IMR-90 (cell line): ENCODE results near the gene BRINP3. TPM values are rescaled to one million over a fixed set of nuclear protein-coding genes. Genes with fewer than 3 reads are reported as not detected.

Source experiments
- ATAC-seq: fragments of 200-7000 bp; cut with Tn5 transposase; 2 replicates; pipeline ENCODE4 v1.9.1; 2020; ENCODE audit warnings: low read depth, mild to moderate bottlenecking, moderate library complexity
- BruUV-seq: library from RNA; stranded (reverse); fragments of 400-500 nt; replicated peaks from 2 replicates; lab custom pipeline; 2021; lab: Mats Ljungman, UMichigan
- CTCF ChIA-PET: fragments of 300-600 bp; formaldehyde crosslinking; extraction: SDS; loops from one replicate; lab custom pipeline; 2021; ENCODE audit warnings: antibody characterized with exemption; lab: Yijun Ruan, JAX
- POLR2A ChIA-PET: fragments of 300-600 bp; sonication (Branson Sonifier 250); formaldehyde crosslinking; loops from one replicate; lab custom pipeline; 2022; ENCODE audit warnings: antibody characterized with exemption; ENCODE audit not compliant: unreplicated experiment; lab: Charles Lee
- DNase-seq: peaks from one replicate; pipeline ENCODE4 v3.0.0; 2013
- H2AFZ ChIP-seq: replicated peaks from 2 replicates; pipeline ENCODE3; 2013; ENCODE audit warnings: low read length, mild to moderate bottlenecking; ENCODE audit not compliant: poor library complexity
- H2AK5ac ChIP-seq: 2 replicates; pipeline ENCODE4 v1.6.1; 2013; ENCODE audit warnings: low read depth, low read length, inconsistent platforms
- H2AK9ac ChIP-seq: replicated peaks from 2 replicates; pipeline ENCODE3; 2013; ENCODE audit warnings: mild to moderate bottlenecking, low read depth, low read length, moderate library complexity; ENCODE audit not compliant: poor library complexity
- H2BK120ac ChIP-seq: 2 replicates; pipeline ENCODE4 v1.6.1; 2013; ENCODE audit warnings: low read depth, low read length, inconsistent platforms
- H2BK15ac ChIP-seq: 3 replicates; pipeline ENCODE4 v1.6.1; 2013; ENCODE audit warnings: low read depth, low read length, inconsistent platforms
- H2BK20ac ChIP-seq: 2 replicates; pipeline ENCODE4 v1.6.1; 2013; ENCODE audit warnings: low read depth, mild to moderate bottlenecking, inconsistent platforms, low read length, moderate library complexity
- H2BK5ac ChIP-seq: 2 replicates; pipeline ENCODE4 v1.6.1; 2013; ENCODE audit warnings: mild to moderate bottlenecking, low read depth, low read length, inconsistent platforms; ENCODE audit not compliant: poor library complexity, severe bottlenecking
- H3K14ac ChIP-seq: replicated peaks from 2 replicates; pipeline ENCODE4 v1.6.1; 2013; ENCODE audit warnings: low read depth, low read length, inconsistent platforms
- H3K18ac ChIP-seq: 2 replicates; pipeline ENCODE4 v1.6.1; 2013; ENCODE audit warnings: low read depth, low read length, control low read depth
- H3K23ac ChIP-seq: 2 replicates; pipeline ENCODE4 v1.6.1; 2013; ENCODE audit warnings: low read depth, low read length, inconsistent platforms
- H3K27ac ChIP-seq: 2 replicates; pipeline ENCODE4 v1.5.1; 2013; ENCODE audit warnings: mild to moderate bottlenecking, control low read depth, low read length; ENCODE audit not compliant: insufficient read depth
- H3K27me3 ChIP-seq: 2 replicates; pipeline ENCODE4 v1.6.1; 2013; ENCODE audit warnings: low read length; ENCODE audit not compliant: control insufficient read depth, insufficient read depth
- H3K36me3 ChIP-seq: 2 replicates; pipeline ENCODE4 v1.6.1; 2013; ENCODE audit warnings: low read length, mixed read lengths; ENCODE audit not compliant: control insufficient read depth, insufficient read depth
- H3K4ac ChIP-seq: 2 replicates; pipeline ENCODE4 v1.6.1; 2013; ENCODE audit warnings: low read depth, low read length, inconsistent platforms
- H3K4me1 ChIP-seq: 2 replicates; pipeline ENCODE4 v1.6.1; 2013; ENCODE audit warnings: low read length, mixed read lengths; ENCODE audit not compliant: control insufficient read depth, insufficient read depth
- H3K4me2 ChIP-seq: 2 replicates; pipeline ENCODE4 v1.6.1; 2013; ENCODE audit warnings: low read depth, mild to moderate bottlenecking, control low read depth, low read length, moderate library complexity
- H3K4me3 ChIP-seq: 2 replicates; pipeline ENCODE4 v1.5.1; 2013; ENCODE audit warnings: low read depth, mild to moderate bottlenecking, control low read depth, low read length, moderate library complexity; ENCODE audit not compliant: insufficient read depth
- H3K56ac ChIP-seq: 2 replicates; pipeline ENCODE4 v1.6.1; 2013; ENCODE audit warnings: low read length, inconsistent platforms; ENCODE audit not compliant: insufficient read depth; ENCODE audit errors: extremely low read depth
- H3K79me1 ChIP-seq, 2 experiments: 2 replicates each; pipeline ENCODE4 v1.6.1; 2013; ENCODE audit warnings: low read length in 2 of 2, inconsistent platforms in 1 of 2, low read depth in 1 of 2
- H3K9ac ChIP-seq: 2 replicates; pipeline ENCODE4 v1.6.1; 2013; ENCODE audit warnings: low read depth, low read length, control low read depth
- H3K9me1 ChIP-seq: 2 replicates; pipeline ENCODE4 v1.6.1; 2013; ENCODE audit warnings: low read length, inconsistent platforms; ENCODE audit not compliant: insufficient read depth
- H3K9me3 ChIP-seq: 2 replicates; pipeline ENCODE4 v1.6.1; 2013; ENCODE audit warnings: low read length; ENCODE audit not compliant: control insufficient read depth, insufficient read depth
- H4K20me1 ChIP-seq: 2 replicates; pipeline ENCODE4 v1.6.1; 2013; ENCODE audit warnings: low read length, inconsistent platforms; ENCODE audit not compliant: insufficient read depth
- H4K5ac ChIP-seq: 2 replicates; pipeline ENCODE4 v1.6.1; 2013; ENCODE audit warnings: mild to moderate bottlenecking, low read depth, low read length, control low read depth
- H4K8ac ChIP-seq, 2 experiments: 2 replicates each; pipeline ENCODE4 v1.6.1; 2013; ENCODE audit warnings: low read depth in 2 of 2, low read length in 2 of 2, control low read depth in 1 of 2, inconsistent platforms in 1 of 2
- H4K91ac ChIP-seq: 2 replicates; pipeline ENCODE4 v1.6.1; 2013; ENCODE audit warnings: low read depth, low read length, inconsistent platforms; ENCODE audit not compliant: insufficient read depth
- BHLHE40 ChIP-seq: fragments of 150-350 bp; IDR thresholded peaks from 2 replicates; pipeline ENCODE4 v1.6.1; 2016; ENCODE audit warnings: mild to moderate bottlenecking, low read depth, low read length
- CEBPB ChIP-seq: IDR thresholded peaks from 2 replicates; pipeline ENCODE4 v1.6.1; 2012; ENCODE audit warnings: low read depth, low read length, improper control_type of control experiment
- CHD1 ChIP-seq: IDR thresholded peaks from 2 replicates; pipeline ENCODE4 v1.6.1; 2012; ENCODE audit warnings: low read depth, low read length, improper control_type of control experiment
- CTCF ChIP-seq: conservative IDR thresholded peaks from 2 replicates; pipeline ENCODE4 v1.5.1; 2012; ENCODE audit warnings: mild to moderate bottlenecking, low read depth, low read length, improper control_type of control experiment
- ELK1 ChIP-seq: fragments of 150-350 bp; IDR thresholded peaks from 2 replicates; pipeline ENCODE4 v1.6.1; 2016; ENCODE audit warnings: low read depth, mild to moderate bottlenecking, low read length, moderate library complexity, borderline replicate concordance
- FOS ChIP-seq: fragments of 150-350 bp; IDR thresholded peaks from 2 replicates; pipeline ENCODE4 v1.6.1; 2016; ENCODE audit warnings: low read depth, low read length
- MAFK ChIP-seq: IDR thresholded peaks from 2 replicates; pipeline ENCODE4 v1.6.1; 2012; ENCODE audit warnings: low read depth, low read length, improper control_type of control experiment
- MAZ ChIP-seq: IDR thresholded peaks from 2 replicates; pipeline ENCODE4 v1.6.1; 2012; ENCODE audit warnings: low read depth, mild to moderate bottlenecking, low read length, improper control_type of control experiment, moderate library complexity, borderline replicate concordance
- MXI1 ChIP-seq: IDR thresholded peaks from 2 replicates; pipeline ENCODE4 v1.6.1; 2012; ENCODE audit warnings: low read depth, mild to moderate bottlenecking, low read length, moderate library complexity, borderline replicate concordance
- NFE2L2 ChIP-seq: fragments of 150-350 bp; IDR thresholded peaks from 2 replicates; pipeline ENCODE4 v1.6.1; 2016; ENCODE audit warnings: low read depth, mild to moderate bottlenecking, low read length
- POLR2A ChIP-seq: IDR thresholded peaks from 2 replicates; pipeline ENCODE4 v1.6.1; 2012; ENCODE audit warnings: mild to moderate bottlenecking, low read depth, low read length
- RAD21 ChIP-seq: IDR thresholded peaks from 2 replicates; pipeline ENCODE4 v1.6.1; 2012; ENCODE audit warnings: low read length, improper control_type of control experiment
- RCOR1 ChIP-seq: IDR thresholded peaks from 2 replicates; pipeline ENCODE4 v1.6.1; 2012; ENCODE audit warnings: mild to moderate bottlenecking, low read length, improper control_type of control experiment; ENCODE audit not compliant: insufficient replicate concordance
- RFX5 ChIP-seq: IDR thresholded peaks from 2 replicates; pipeline ENCODE4 v1.8.0; 2012; ENCODE audit warnings: low read depth, mild to moderate bottlenecking, low read length, moderate library complexity
- SMC3 ChIP-seq: fragments of 150-350 bp; IDR thresholded peaks from 2 replicates; pipeline ENCODE4 v1.6.1; 2016; ENCODE audit warnings: low read depth, mild to moderate bottlenecking, antibody characterized with exemption, low read length, moderate library complexity
- WGBS, 2 experiments: methylation state at CpG; one replicate each; pipeline versions ENCODE4 v1.1.5 to v1.1.7; 2013; ENCODE audit warnings: missing lambda C conversion rate in 2 of 2; ENCODE audit not compliant: insufficient read length in 1 of 2; ENCODE audit errors: extremely low coverage in 2 of 2; 5-methylcytosine and 5-hydroxymethylcytosine counted together
- dilution Hi-C: fragments of 300-500 bp; cut with HindIII; formaldehyde crosslinking; loops from one replicate; pipeline ENCODE4 v1.14.3; 2018; ENCODE audit warnings: low sequenced_read_pairs; ENCODE audit not compliant: unreplicated experiment
- in situ Hi-C: fragments of 300-500 bp; cut with MboI; formaldehyde crosslinking; loops from 3 replicates; pipeline ENCODE4 v1.14.3; 2019; ENCODE audit warnings: low sequenced_read_pairs, inconsistent platforms, mixed read lengths
- intact Hi-C: fragments of 100-400 bp; cut with micrococcal nuclease; formaldehyde crosslinking; loops from 2 replicates; pipeline ENCODE4 v1.10.0; 2022
- polyA plus RNA-seq, 3 experiments: library from polyadenylated mRNA; depleted of rRNA; stranded (reverse); fragments of >200 nt; gene quantifications; 2 replicates each; pipeline ENCODE4 v1.2.3, GENCODE V29; 2012; ENCODE audit warnings: low replicate concordance in 1 of 3
- total RNA-seq: library from RNA; depleted of rRNA; stranded (reverse); fragments of >200 nt; gene quantifications from 2 replicates; pipeline ENCODE4 v1.2.3, GENCODE V29; 2012
- TF ChIP-seq, protein P1 (sequence below): fragments of 150-350 bp; IDR thresholded peaks from 2 replicates; pipeline ENCODE4 v1.6.1; 2017; ENCODE audit warnings: mild to moderate bottlenecking, antibody characterized with exemption, low read length, low read depth

BRINP3 gene
- total and polyA plus RNA-seq, 2 of the 4 experiments (the other 2 are of a cell fraction): 0.15 to 0.36 TPM

DNA sequence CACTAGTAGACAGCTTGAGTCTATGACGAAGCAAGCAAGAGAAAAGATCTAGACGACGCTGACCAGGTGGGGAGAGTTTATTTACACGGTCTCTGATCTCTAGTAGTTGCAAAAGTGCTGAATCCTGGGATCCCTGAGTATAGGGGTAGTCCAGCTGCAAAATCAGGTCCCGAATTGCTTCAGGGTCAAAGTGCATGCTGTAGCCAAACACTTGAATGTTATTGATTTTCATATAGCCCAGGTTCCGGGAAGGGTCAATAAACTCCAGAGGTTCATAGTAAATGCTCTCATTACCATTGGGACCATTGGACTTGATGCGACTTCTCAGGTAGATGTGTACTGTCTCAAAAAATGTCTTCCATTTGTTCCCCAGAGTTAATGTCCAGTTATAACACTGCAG is 379.6 kb downstream of the BRINP3 start:
- CTCF ChIA-PET: no interaction called here
- H3K23ac ChIP-seq: no peak overlapping the region
- no peak overlapping the region for H3K4me3 ChIP-seq
- TF ChIP-seq RCOR1: no peak
- no peak for TF ChIP-seq CTCF
- TF ChIP-seq, protein P1, sequence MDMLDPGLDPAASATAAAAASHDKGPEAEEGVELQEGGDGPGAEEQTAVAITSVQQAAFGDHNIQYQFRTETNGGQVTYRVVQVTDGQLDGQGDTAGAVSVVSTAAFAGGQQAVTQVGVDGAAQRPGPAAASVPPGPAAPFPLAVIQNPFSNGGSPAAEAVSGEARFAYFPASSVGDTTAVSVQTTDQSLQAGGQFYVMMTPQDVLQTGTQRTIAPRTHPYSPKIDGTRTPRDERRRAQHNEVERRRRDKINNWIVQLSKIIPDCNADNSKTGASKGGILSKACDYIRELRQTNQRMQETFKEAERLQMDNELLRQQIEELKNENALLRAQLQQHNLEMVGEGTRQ: no peak
- no peak for TF ChIP-seq ELK1
- TF ChIP-seq MXI1: no peak
- TF ChIP-seq RAD21: no peak
- no peak for TF ChIP-seq CHD1
- no peak for TF ChIP-seq CEBPB
- TF ChIP-seq BHLHE40: no peak
- no peak for TF ChIP-seq MAZ
- no peak for TF ChIP-seq RFX5
- TF ChIP-seq SMC3: no peak
- TF ChIP-seq MAFK: no peak
- TF ChIP-seq FOS: no peak
- no peak for TF ChIP-seq POLR2A
- TF ChIP-seq NFE2L2: no peak
- no peak overlapping the region for H3K18ac ChIP-seq
- intact Hi-C loops: no loop called here
- H2AK5ac ChIP-seq: no peak overlapping the region
- no peak overlapping the region for H2BK20ac ChIP-seq
- no peak overlapping the region for H3K56ac ChIP-seq
- H4K5ac ChIP-seq: no peak overlapping the region
- H3K9ac ChIP-seq: no peak overlapping the region
- no peak overlapping the region for H2AK9ac ChIP-seq
- H4K91ac ChIP-seq: no peak overlapping the region
- POLR2A ChIA-PET: no interaction called here
- no peaks in the 10 kb centered on the region for H3K79me1 ChIP-seq
- no peaks in the 10 kb centered on the region for H3K9me3 ChIP-seq
- no peak overlapping the region for H3K27ac ChIP-seq
- H3K36me3 ChIP-seq: no peaks in the 10 kb centered on the region
- no peaks in the 10 kb centered on the region for H3K27me3 ChIP-seq
- dilution Hi-C loops: no loop called here
- ATAC-seq: no peak
- DNase-seq: no peak
- no TSS peak for BruUV-seq
- H3K4me1 ChIP-seq: no peaks in the 10 kb centered on the region
- in situ Hi-C loops: no loop called here
- H4K8ac ChIP-seq: no peak overlapping the region
- no peak overlapping the region for H2BK120ac ChIP-seq
- H3K4ac ChIP-seq: no peak overlapping the region
- no peak overlapping the region for H2AFZ ChIP-seq
- H3K9me1 ChIP-seq: no peaks in the 10 kb centered on the region
- no peaks in the 10 kb centered on the region for H4K20me1 ChIP-seq
- no peak overlapping the region for H3K4me2 ChIP-seq
- no peak overlapping the region for H3K14ac ChIP-seq
- H2BK5ac ChIP-seq: no peak overlapping the region
- no peak overlapping the region for H2BK15ac ChIP-seq
- 87% methylated on average over 2 of the region's 7 CpGs; no CpG with 5 or more reads in 1 of the 2 experiments for WGBS, 2 experiments
